Aorta (tissue), 5 donors: Measurements from ENCODE around the gene SLC35F1. TPM values are rescaled to one million over a fixed set of nuclear protein-coding genes. Genes with fewer than 3 reads are reported as not detected.

Experiments
- ATAC-seq: fragments of 200-7000 bp; cut with Tn5 transposase; one replicate; pipeline ENCODE4 v1.9.1; 2022; ENCODE audit warnings: moderate library complexity; ENCODE audit not compliant: low FRiP score
- DNase-seq, 2 donors: peaks; one replicate each; pipeline ENCODE4 v3.0.0-alpha.2; 2020
- H3K27ac ChIP-seq, 2 donors: one replicate each; pipeline ENCODE4 v1.5.1; 2013; ENCODE audit warnings: low read length in 2 of 2, mild to moderate bottlenecking in 2 of 2, moderate library complexity in 2 of 2, control low read depth in 1 of 2, inconsistent platforms in 1 of 2, low read depth in 1 of 2
- H3K27me3 ChIP-seq, 2 donors: one replicate each; pipeline ENCODE4 v1.6.1; 2013; ENCODE audit warnings: control low read depth in 1 of 2, low read length in 1 of 2, mild to moderate bottlenecking in 1 of 2, moderate library complexity in 1 of 2; ENCODE audit not compliant: insufficient read depth in 2 of 2, control insufficient read depth in 1 of 2
- H3K36me3 ChIP-seq, 2 donors: one replicate each; pipeline ENCODE4 v1.6.1; 2013; ENCODE audit warnings: control low read depth in 1 of 2, low read length in 1 of 2, mild to moderate bottlenecking in 1 of 2; ENCODE audit not compliant: insufficient read depth in 2 of 2, control insufficient read depth in 1 of 2
- H3K4me1 ChIP-seq, 2 donors: one replicate each; pipeline ENCODE4 v1.6.1; 2013; ENCODE audit warnings: low read length in 2 of 2, control low read depth in 1 of 2, mild to moderate bottlenecking in 1 of 2, moderate library complexity in 1 of 2; ENCODE audit not compliant: insufficient read depth in 2 of 2, control insufficient read depth in 1 of 2
- H3K4me3 ChIP-seq, 2 donors: one replicate each; pipeline ENCODE4 v1.5.1; 2013; ENCODE audit warnings: low read length in 2 of 2, control low read depth in 1 of 2, mild to moderate bottlenecking in 1 of 2
- H3K9me3 ChIP-seq: one replicate; pipeline ENCODE4 v1.6.1; 2013; ENCODE audit warnings: mild to moderate bottlenecking, low read length; ENCODE audit not compliant: control insufficient read depth
- WGBS, 2 donors: extraction: QIAGEN DNeasy Blood & Tissue Kit; methylation state at CpG; one replicate each; pipeline ENCODE4 v1.1.7; 2013; 5-methylcytosine and 5-hydroxymethylcytosine counted together
- intact Hi-C, 2 donors: fragments of 100-400 bp; cut with DNase I; formaldehyde crosslinking; loops; one replicate each; pipeline versions ENCODE4 v1.14.2 to v1.15.0; 2022
- polyA plus RNA-seq, 2 donors: library from polyadenylated mRNA; stranded (reverse); fragments of 200-250 nt; gene quantifications; one replicate each; pipeline ENCODE4 v1.2.3, GENCODE V29; 2013
- total RNA-seq, 2 donors: library from RNA; stranded (reverse); fragmentation: NEBNext Ultra II Directional; extraction: Animal tissue kit (Norgen Biotek cat#: 25700); gene quantifications; one replicate each; pipeline ENCODE4 v1.2.1, GENCODE V29; 2021
- donor health status: healthy with polysubstance abuse.
- donor health status: Bipolar disorder and iron deficiency.
- donor health status: DM: no; HTN: no; CAD: no.
- donor health status: DM: no; HTN: no; CAD: no.
- donor health status: DM: yes; HTN: yes; CAD: no.

SLC35F1 gene
- total and polyA plus RNA-seq, 4 donors = 0.59 to 1.9 (median 1.2) TPM

GRCh38 chr6:117932676-117933075 lies 25.6 kb downstream of the SLC35F1 start:
- 30 to 31% methylated on average over 3 of the region's 3 CpGs for WGBS, 2 donors
- H3K36me3 ChIP-seq = no peaks in the 10 kb centered on the region
- H3K27ac ChIP-seq = no peak overlapping the region
- DNase-seq = no peak
- H3K9me3 ChIP-seq = peaks cover 4% of the 10 kb centered on the region
- H3K27me3 ChIP-seq = no peaks in the 10 kb centered on the region
- intact Hi-C loops = no loop called here
- H3K4me3 ChIP-seq = no peak overlapping the region
- H3K4me1 ChIP-seq = no peaks in the 10 kb centered on the region
- no peak for ATAC-seq

- H3K4me3 ChIP-seq = no peak overlapping the region
- ATAC-seq = no peak
These were observed 26.4 kb downstream of the SLC35F1 start for GRCh38 chr6:117933471-117933870.

GRCh38 chr6:117938311-117938995 lies 31.4 kb downstream of the SLC35F1 start:
- no peaks in the 10 kb centered on the region for H3K4me1 ChIP-seq
- H3K27ac ChIP-seq = no peak overlapping the region
- 72 to 82% methylated on average over 5 of the region's 5 CpGs for WGBS, 2 donors
- no peaks in the 10 kb centered on the region for H3K27me3 ChIP-seq
- DNase-seq = no peak
- ATAC-seq = no peak
- no peaks in the 10 kb centered on the region for H3K36me3 ChIP-seq
- no peak overlapping the region for H3K4me3 ChIP-seq
- intact Hi-C loops = no loop called here
- peaks cover 1% of the 10 kb centered on the region for H3K9me3 ChIP-seq

More at GRCh38 chr6:117933471-117933870, 26.4 kb downstream of the SLC35F1 start:
- peaks cover 4% of the 10 kb centered on the region for H3K9me3 ChIP-seq
- WGBS, 2 donors = 60 to 77% methylated on average over 4 of the region's 4 CpGs
- intact Hi-C loops = no loop called here
- H3K27me3 ChIP-seq = no peaks in the 10 kb centered on the region
- no peaks in the 10 kb centered on the region for H3K4me1 ChIP-seq
- no peaks in the 10 kb centered on the region for H3K36me3 ChIP-seq
- H3K27ac ChIP-seq = no peak overlapping the region
- no peak for DNase-seq

- Histone ChIP-seq H3K36me3 (no peaks in the 10 kb centered on the region), H3K27ac (no peak overlapping the region), H3K27me3 (no peaks in the 10 kb centered on the region), H3K4me1 (no peaks in the 10 kb centered on the region), H3K9me3 (no peaks in the 10 kb centered on the region), H3K4me3 (no peak overlapping the region)
- intact Hi-C loops = no loop called here
- DNase-seq (no peak), ATAC-seq (no peak)
- WGBS, 2 donors = 83 to 89% methylated on average over 1 of the region's 1 CpG
These were observed 40.2 kb downstream of the SLC35F1 start for GRCh38 chr6:117947234-117947633.

- DNase-seq = no peak
- intact Hi-C loops = no loop called here
- Histone ChIP-seq H3K27ac (no peak overlapping the region), H3K27me3 (peaks cover 0 to 3% of the 10 kb centered on the region in 2 donors), H3K9me3 (peaks cover 1% of the 10 kb centered on the region), H3K4me1 (no peaks in the 10 kb centered on the region), H3K4me3 (no peak overlapping the region), H3K36me3 (no peaks in the 10 kb centered on the region)
- 12 to 19% methylated on average over 3 of the region's 3 CpGs for WGBS, 2 donors
- ATAC-seq = no peak
These were observed 44.7 kb downstream of the SLC35F1 start for GRCh38 chr6:117951783-117952182.

GRCh38 chr6:117955684-117956256 lies 48.7 kb downstream of the SLC35F1 start:
- no peak overlapping the region for H3K4me3 ChIP-seq
- DNase-seq (no peak), ATAC-seq (no peak)
- H3K27me3 ChIP-seq = peaks cover 0 to 3% of the 10 kb centered on the region in 2 donors
- 88 to 96% methylated on average over 2 of the region's 2 CpGs for WGBS, 2 donors
- H3K4me1 ChIP-seq = no peaks in the 10 kb centered on the region
- no peak overlapping the region for H3K27ac ChIP-seq
- H3K36me3 ChIP-seq = no peaks in the 10 kb centered on the region
- intact Hi-C loops = no loop called here
- H3K9me3 ChIP-seq = peaks cover 1% of the 10 kb centered on the region

- Histone ChIP-seq H3K9me3 (peaks cover 1% of the 10 kb centered on the region), H3K27ac (no peak overlapping the region), H3K4me3 (no peak overlapping the region), H3K36me3 (no peaks in the 10 kb centered on the region), H3K4me1 (no peaks in the 10 kb centered on the region), H3K27me3 (peaks cover 0 to 3% of the 10 kb centered on the region in 2 donors)
- DNase-seq = no peak
- intact Hi-C loops = no loop called here
- no peak for ATAC-seq
- 74 to 86% methylated on average over 5 of the region's 5 CpGs for WGBS, 2 donors
These were observed 49.3 kb downstream of the SLC35F1 start for GRCh38 chr6:117956386-117956785.

GRCh38 chr6:117958536-117958935 lies 51.5 kb downstream of the SLC35F1 start:
- H3K4me1 ChIP-seq = no peaks in the 10 kb centered on the region
- no peak for DNase-seq
- H3K9me3 ChIP-seq = peaks cover 1% of the 10 kb centered on the region
- no peak overlapping the region for H3K4me3 ChIP-seq
- ATAC-seq = no peak
- peaks cover 0 to 1% of the 10 kb centered on the region in 2 donors for H3K27me3 ChIP-seq
- H3K27ac ChIP-seq = no peak overlapping the region
- 78 to 86% methylated on average over 3 of the region's 3 CpGs for WGBS, 2 donors
- H3K36me3 ChIP-seq = no peaks in the 10 kb centered on the region
- intact Hi-C loops = no loop called here

- intact Hi-C loops = no loop called here
- no peak for ATAC-seq
- H3K9me3 ChIP-seq = peaks cover 6% of the 10 kb centered on the region
- no peaks in the 10 kb centered on the region for H3K27me3 ChIP-seq
- H3K4me1 ChIP-seq = no peaks in the 10 kb centered on the region
- H3K27ac ChIP-seq = no peak overlapping the region
- H3K4me3 ChIP-seq = no peak overlapping the region
- no peaks in the 10 kb centered on the region for H3K36me3 ChIP-seq
- no peak for DNase-seq
- 75 to 78% methylated on average over 1 of the region's 1 CpG for WGBS, 2 donors
These were observed 53.8 kb downstream of the SLC35F1 start for GRCh38 chr6:117960877-117961276.
